Nephron (organoid): ENCODE results near the gene KLHDC3.

Experiments
- H3K27ac Mint-ChIP-seq, 3 experiments: 2 replicates each; pipeline ENCODE4 v1.8.0; 2020; ENCODE audit warnings: mixed read lengths in 3 of 3, mild to moderate bottlenecking in 2 of 3, moderate library complexity in 1 of 3
- H3K27me3 Mint-ChIP-seq: 2 replicates; pipeline ENCODE4 v1.8.0; 2021; ENCODE audit warnings: low read depth, mild to moderate bottlenecking, moderate library complexity, mixed read lengths
- H3K36me3 Mint-ChIP-seq: 2 replicates; pipeline ENCODE4 v1.8.0; 2020; ENCODE audit warnings: low read depth, mixed read lengths
- H3K4me1 Mint-ChIP-seq: 2 replicates; pipeline ENCODE4 v1.8.0; 2020; ENCODE audit warnings: mixed read lengths
- H3K4me3 Mint-ChIP-seq, 3 experiments: 2 replicates each; pipeline ENCODE4 v1.8.0; 2020; ENCODE audit warnings: mild to moderate bottlenecking in 3 of 3, mixed read lengths in 3 of 3, moderate library complexity in 2 of 3
- H3K9me3 Mint-ChIP-seq: 2 replicates; pipeline ENCODE4 v1.8.0; 2020; ENCODE audit warnings: mixed read lengths
- CTCF ChIP-seq, 3 experiments: fragments of 200-600 bp; sonication (generic); IDR thresholded peaks; one replicate each; pipeline ENCODE4 v1.5.0; 2021; ENCODE audit warnings: antibody characterized with exemption in 3 of 3; ENCODE audit not compliant: unreplicated experiment in 3 of 3

Gene KLHDC3

GRCh38 chr6:42978487-42978838 lies 35.6 kb upstream of the KLHDC3 start:
- peak overlapping the region; percentile 51 to 64 (median 59) for H3K27ac Mint-ChIP-seq
- no peaks in the 10 kb centered on the region for H3K9me3 Mint-ChIP-seq
- H3K4me1 Mint-ChIP-seq = peaks cover 21% of the 10 kb centered on the region
- H3K27me3 Mint-ChIP-seq = no peaks in the 10 kb centered on the region
- H3K4me3 Mint-ChIP-seq = peak overlapping the region; percentile 83 to 91 (median 84)
- TF ChIP-seq CTCF (IDR thresholded peaks at IDR 0.05; ENCODE audit: unreplicated experiment in 3 of 3) = no peak
- peaks cover 9% of the 10 kb centered on the region for H3K36me3 Mint-ChIP-seq

GRCh38 chr6:42978839-42979522 lies 35.1 kb upstream of the KLHDC3 start, which contains the start of gene PEX6:
Gene PEX6 (minus strand): TSS chr6:42979181. CDS start chr6:42979150, 31 bp downstream.
- Mint-ChIP-seq H3K36me3 (peaks cover 5% of the 10 kb centered on the region), H3K4me1 (peaks cover 25% of the 10 kb centered on the region), H3K9me3 (no peaks in the 10 kb centered on the region), H3K27ac (peak within 1 kb of the TSS; percentile 97 to 99 (median 99)), H3K27me3 (no peaks in the 10 kb centered on the region), H3K4me3 (peak within 1 kb of the TSS; percentile 88 to 94 (median 94))
- TF ChIP-seq CTCF (IDR thresholded peaks at IDR 0.05; ENCODE audit: unreplicated experiment in 3 of 3) = no peak

GRCh38 chr6:42979523-42980177 lies 34.4 kb upstream of the KLHDC3 start:
- Mint-ChIP-seq H3K4me1 (peaks cover 30% of the 10 kb centered on the region), H3K9me3 (no peaks in the 10 kb centered on the region)
- no peak for TF ChIP-seq CTCF (IDR thresholded peaks at IDR 0.05; ENCODE audit: unreplicated experiment in 3 of 3)

GRCh38 chr6:42981836-42982235 lies 32.2 kb upstream of the KLHDC3 start:
- Mint-ChIP-seq H3K36me3 (peaks cover 2% of the 10 kb centered on the region), H3K9me3 (no peaks in the 10 kb centered on the region), H3K27me3 (no peaks in the 10 kb centered on the region), H3K4me1 (peaks cover 46% of the 10 kb centered on the region), H3K27ac (peak overlapping the region; percentile 47 to 62 (median 55)), H3K4me3 (peak overlapping the region; percentile 41 to 62 (median 56))
- TF ChIP-seq CTCF (IDR thresholded peaks at IDR 0.05; ENCODE audit: unreplicated experiment in 3 of 3) = no peak

More at GRCh38 chr6:42979523-42980177, 34.4 kb upstream of the KLHDC3 start:
- H3K27ac Mint-ChIP-seq = peak overlapping the region; percentile 97 to 99 (median 99)
- H3K27me3 Mint-ChIP-seq = no peaks in the 10 kb centered on the region
- peaks cover 4% of the 10 kb centered on the region for H3K36me3 Mint-ChIP-seq
- peak overlapping the region; percentile 88 to 94 (median 94) for H3K4me3 Mint-ChIP-seq

- Mint-ChIP-seq H3K4me1 (peaks cover 52% of the 10 kb centered on the region), H3K27me3 (no peaks in the 10 kb centered on the region), H3K4me3 (peak within 1 kb of the TSS; percentile 91 to 96 (median 93)), H3K36me3 (peaks cover 7% of the 10 kb centered on the region), H3K9me3 (no peaks in the 10 kb centered on the region), H3K27ac (peak within 1 kb of the TSS; percentile 98 to 99 (median 99))
- TF ChIP-seq CTCF (IDR thresholded peaks at IDR 0.05; ENCODE audit: unreplicated experiment in 3 of 3) = no peak
These were observed 29.8 kb upstream of the KLHDC3 start, which contains the start of gene PPP2R5D for GRCh38 chr6:42984001-42984923. Gene PPP2R5D (plus strand): TSS chr6:42984570. CDS start chr6:42984678, 108 bp downstream.
